ENCODE measurements around the gene LIN28B.
"Not testable (repeated sequence)": the region's sequence is repeated elsewhere in the genome, so short reads cannot be mapped to it uniquely, and the experiment has no call there.

The LIN28B gene

DNA sequence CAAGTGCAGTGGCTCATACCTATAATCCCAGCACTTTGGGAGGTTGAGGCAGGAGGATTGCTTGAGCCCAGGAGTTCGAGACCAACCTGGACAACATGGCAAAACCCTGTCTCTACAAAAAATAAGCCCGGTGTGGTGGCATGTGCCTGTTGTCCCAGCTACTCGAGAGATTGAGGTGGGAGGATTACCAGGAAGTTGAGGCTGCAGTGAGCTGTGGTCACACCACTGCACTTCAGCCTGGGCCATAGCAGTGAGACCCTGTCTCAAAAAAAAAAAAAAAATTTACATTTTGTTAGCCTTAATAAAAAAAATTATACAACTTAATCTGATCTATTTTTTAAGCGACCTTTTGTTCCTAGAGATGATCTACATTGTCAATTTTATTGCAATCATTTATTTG is 56.6 kb downstream of the LIN28B start:
- not testable (repeated sequence) for DNase-seq (ENCODE audit: low read depth)

DNA sequence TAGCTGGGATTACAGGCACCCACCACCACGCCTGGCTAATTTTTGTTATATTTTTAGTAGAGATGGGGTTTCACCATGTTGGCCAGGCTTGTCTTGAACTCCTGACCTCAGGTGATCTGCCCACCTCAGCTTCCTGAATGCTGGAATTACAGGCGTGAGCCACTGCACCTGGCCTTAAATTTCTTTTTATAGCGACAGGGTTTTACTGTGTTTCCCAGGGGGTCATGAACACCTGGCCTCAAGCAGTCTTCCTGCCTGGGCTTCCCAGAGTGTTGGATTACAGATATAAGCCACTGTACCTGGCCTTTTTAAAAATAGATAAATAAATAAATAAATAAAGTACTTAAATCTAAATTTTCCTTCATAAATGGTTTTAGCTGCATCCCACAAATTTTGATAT is 57.5 kb downstream of the LIN28B start:
- DNase-seq (ENCODE audit: low read depth): no peak

DNA sequence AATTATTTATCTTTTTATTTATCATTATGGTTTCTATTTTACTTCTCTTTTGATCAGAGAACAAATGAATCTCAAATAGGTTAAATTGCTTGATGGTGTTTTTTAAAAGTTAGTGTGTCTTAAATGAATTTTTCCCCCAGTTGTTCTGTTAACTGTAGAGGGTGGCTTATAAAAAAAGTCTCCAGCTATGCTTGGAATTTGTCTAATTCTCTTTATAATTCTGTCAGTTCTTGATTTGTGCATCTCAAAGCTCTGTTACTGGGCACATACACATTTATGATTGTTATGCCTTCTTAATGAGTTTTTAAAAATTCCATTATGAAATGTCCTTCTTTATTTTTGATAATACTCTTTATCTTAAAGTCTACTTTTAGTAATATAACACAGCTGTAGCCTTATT is 58.0 kb downstream of the LIN28B start:
- no peak for DNase-seq (ENCODE audit: low read depth)

DNA sequence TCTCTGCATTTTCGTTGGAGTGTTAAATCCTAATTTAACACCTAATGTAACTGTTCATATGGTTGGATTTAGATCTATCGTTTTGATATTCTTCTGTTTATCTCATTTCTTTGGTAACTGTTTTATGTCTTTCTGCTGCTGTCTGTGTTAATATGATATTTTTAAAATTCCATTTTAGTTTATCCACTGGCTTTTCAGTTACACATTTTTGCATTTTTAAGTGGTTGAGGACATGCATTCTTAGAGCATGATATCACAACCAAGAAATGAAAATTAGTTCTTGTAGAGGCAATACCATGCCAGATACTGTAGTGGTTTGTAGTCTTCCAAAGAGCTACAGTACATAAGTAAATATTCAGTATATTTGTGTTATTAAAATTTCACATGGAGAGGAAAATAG is 58.6 kb downstream of the LIN28B start:
- DNase-seq (ENCODE audit: low read depth): peak; percentile 27

DNA sequence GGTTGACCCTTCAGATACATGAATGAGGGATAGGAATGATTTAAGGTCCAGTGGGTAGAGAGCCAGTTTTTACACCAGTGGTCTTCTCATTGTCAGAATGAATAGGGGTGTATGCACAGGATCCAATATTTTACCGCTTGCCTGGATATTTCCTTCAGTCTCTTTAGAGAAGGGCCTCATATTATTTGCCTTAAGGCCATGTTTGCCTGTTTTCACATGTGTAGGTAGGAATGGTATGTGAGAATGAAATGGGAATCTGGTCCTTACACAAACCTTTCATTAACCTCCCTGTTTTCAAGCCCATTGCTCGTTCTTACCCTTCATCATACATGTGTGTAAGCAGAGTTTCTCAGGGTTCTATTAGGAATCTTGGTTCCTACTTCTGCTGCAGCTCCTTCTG is 62.4 kb downstream of the LIN28B start:
- no peak for DNase-seq (ENCODE audit: low read depth)

DNA sequence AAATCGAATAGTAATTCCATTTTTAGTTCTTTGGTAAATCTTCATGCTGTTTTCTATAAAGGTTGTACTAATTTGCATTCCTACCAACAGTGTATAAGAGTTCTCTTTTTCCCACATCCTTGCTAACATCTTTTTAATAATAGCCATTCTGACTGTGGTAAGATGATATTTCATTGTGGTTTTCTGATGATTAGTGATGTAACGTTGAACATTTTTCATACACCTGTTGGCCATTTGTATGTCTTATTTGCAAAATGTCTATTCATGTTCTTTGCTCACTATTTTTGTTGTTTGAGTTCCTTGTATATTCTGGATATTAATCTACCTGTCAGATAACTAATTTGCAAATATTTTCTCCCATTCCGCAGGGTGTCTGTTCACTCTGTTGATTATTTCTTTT is 64.5 kb downstream of the LIN28B start:
- DNase-seq (ENCODE audit: low read depth): no peak

DNA sequence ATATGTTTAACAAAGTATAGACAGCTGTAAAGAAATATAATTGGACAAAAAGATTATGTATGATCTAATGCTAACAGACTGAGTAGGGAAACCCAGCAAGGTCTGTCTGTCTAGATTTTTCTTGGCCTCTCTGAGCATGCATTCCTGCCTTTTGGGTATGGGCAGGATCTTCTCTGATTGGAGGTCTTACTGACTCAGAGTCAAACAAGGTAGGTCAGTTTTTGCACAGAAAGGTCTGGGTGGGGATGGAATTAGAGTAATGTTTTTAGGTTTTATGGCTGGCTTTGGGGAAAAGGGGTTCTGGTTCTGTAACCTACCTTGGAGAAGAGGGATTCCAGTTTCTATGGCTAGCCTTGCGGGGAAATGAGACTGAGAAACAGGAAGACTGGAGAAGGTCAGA is 65.5 kb downstream of the LIN28B start:
- no peak for DNase-seq (ENCODE audit: low read depth)

DNA sequence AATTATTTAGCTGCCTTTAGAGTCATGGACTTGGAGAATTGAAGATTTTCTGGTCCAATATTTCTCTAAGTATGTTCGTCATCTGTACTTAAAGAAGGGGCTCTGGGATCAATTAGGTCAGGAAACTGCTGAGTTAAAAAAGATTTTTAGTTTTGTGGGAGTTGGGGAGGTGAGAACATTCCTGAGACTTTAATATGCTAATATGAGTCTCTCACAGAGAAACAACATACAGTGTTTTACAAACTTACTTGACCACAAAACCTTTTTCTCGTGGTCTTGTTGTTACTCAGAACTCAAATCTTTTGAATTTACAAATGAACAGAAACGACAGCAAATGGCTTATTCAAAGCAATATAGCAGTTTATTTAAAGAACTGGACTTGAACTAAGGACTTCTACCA is 67.9 kb downstream of the LIN28B start:
- no peak for DNase-seq (ENCODE audit: low read depth)

DNA sequence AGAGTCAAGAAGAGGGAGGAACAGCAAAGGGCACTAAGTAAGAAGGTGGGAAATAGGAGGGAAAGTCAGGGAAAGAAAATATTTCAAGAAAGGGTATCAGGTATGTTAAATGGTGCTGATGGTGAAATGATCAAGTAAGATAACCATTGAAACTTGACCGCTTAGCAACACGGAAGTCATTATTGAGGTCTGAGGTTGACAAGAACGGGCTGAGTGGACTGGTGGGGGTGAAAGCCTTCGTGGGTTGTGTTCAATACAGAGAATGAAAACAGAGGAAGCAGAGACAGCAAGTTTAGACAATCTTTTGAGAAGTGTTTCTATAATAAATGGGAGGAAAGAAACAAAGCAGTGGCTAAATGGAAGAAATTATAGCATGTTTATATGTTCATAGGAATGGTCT is 72.0 kb downstream of the LIN28B start:
- no peak for DNase-seq (ENCODE audit: low read depth)

DNA sequence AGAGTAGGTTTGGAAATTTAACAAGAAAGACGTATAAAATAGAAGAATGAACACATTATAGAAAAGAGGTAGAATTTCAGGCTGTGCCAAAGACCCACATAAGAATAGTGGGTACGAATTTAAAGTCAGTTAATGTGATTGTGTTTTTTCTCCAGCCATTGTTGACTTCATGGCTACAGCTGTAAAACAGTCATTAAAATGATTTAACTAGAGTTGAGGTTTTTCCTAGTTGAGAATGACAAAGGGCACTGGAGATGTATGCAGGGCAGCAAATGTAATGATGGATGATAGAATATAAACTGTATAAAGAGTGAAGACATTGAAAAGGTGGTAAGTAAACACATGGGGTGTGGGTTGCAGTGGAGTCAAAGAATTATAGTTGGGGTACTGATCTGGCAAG is 72.7 kb downstream of the LIN28B start:
- DNase-seq (ENCODE audit: low read depth): no peak

DNA sequence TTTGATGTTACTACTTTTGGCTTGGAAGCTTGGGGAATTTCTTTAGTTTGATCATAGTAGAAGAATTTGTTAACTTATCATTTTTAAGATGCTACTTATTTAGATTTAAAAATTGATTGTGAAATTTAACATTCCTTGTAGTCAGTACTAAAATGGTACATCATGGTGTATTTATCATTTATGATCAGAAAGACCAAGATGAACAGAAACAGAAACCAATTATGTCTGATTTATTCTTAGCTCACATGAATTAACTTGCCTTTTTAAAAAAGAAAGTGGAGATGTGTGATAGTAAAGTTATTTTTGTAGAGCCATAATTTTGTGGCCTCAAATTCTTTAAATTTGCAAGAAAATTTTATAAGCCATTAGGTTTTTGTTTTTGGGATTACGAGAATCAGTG is 77.6 kb downstream of the LIN28B start:
- DNase-seq (ENCODE audit: low read depth): no peak

DNA sequence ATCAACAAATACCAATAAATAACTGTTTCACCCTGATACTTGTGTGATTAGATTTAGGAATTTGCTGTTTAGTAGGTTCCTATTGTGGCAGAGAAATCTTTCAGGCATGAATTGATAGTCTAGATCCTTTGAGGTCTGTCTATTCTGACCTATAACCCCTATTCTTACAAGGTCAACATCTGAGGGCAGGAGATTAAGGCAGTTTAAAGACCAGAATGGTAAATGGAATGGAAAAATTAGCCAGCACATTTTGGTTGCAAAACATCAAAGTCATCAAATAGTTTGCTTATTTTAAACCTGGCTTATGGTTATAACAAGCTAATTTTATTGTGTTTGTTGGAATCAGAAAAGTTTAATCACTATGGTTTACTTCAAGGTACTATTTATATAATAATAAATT is 78.4 kb downstream of the LIN28B start:
- DNase-seq (ENCODE audit: low read depth): no peak

DNA sequence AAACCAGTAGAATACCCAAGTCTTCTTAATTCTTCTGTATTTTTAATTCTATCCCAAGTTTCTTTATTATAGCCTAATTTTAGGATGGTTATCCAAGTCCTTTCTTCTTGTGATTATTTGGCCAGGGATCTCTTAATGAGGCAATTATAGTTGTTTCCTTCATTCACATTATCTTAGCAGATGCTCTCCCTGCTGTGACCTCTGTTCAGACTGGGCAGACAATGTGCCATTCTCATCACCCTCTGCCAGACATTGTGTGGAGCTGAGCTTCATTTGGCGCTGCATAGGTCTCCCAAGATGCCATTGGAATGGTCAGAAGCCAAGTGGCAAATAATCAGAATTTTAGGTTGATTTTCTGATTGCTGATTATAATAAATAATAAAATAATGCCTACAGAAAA is 79.4 kb downstream of the LIN28B start:
- DNase-seq (ENCODE audit: low read depth): no peak

DNA sequence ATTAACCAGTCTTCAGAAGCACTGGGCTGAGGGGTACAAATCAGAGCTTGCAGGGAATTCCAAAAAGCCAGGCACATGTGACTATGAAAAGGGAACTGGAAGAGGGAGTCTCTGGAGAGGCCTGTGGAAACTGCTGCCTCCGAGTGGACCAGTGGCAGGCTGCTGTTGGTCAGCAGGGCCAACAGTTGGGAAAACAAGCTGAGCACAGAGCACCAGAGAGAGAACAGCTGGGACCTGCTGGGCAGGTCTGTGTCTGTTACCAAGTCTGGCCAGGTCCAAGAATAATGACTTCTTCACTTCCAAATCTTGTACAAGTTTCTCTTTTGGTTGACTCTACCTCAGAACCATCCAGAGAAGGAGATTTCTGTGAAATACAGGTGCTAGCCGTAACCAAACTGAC is 81.4 kb downstream of the LIN28B start:
- no peak for DNase-seq (ENCODE audit: low read depth)

DNA sequence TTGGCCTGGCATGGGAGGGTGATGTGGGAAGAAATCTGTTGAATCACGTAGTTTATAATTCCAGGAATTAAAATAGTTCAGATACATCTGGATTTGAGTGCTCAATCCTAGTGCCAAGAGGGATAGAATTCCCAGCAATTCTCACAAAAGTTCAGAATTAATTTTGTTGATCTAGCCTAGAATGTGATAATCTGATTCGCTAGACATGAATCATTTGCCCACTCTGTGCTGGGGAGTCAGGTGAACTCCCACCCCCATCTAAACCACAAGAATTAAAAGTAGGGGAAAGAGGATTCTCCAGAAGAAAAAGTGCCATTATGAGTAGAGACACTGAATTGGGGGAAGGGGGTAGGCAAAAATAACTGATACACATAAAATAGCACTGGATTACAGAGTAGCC is 85.0 kb downstream of the LIN28B start:
- no peak for DNase-seq (ENCODE audit: low read depth)

DNA sequence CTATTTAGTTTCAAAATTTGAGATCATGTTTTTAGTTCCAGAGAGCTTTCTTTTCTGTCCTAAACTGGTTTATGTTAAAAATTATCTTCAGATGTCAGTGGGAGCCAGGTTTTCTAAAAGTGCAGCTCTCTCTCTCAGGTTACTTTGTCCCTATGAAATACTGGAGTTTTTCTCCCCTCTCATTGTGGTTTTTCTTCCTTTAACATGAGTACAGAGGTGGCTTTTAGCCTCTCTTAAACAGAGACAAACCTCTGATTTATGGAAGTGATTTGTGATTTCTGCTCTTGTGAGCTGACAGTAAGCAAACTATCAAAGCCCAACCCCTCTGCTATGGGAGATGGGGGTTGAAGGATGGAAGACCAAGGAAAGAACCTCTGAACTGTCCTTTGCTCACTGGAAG is 85.7 kb downstream of the LIN28B start:
- no peak for DNase-seq (ENCODE audit: low read depth)

DNA sequence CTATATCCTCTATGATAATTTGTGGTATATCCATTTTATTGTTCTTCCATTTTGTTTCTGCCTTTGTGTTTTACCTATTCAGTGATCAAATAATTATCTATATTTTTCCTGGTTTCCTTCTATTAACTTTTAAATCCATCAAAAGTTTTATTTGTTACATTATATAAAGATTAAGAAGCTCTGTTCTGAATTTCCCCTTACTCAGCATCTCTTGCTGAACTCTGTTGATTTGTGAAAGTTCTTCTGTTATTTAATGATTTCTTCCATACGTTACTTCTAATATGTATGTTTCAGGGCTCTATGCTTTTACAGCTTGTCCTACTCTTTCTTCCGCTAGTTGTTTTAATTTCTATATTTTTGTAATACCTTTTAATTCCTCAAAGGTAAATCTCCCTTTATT is 87.1 kb downstream of the LIN28B start:
- no peak for DNase-seq (ENCODE audit: low read depth)

DNA sequence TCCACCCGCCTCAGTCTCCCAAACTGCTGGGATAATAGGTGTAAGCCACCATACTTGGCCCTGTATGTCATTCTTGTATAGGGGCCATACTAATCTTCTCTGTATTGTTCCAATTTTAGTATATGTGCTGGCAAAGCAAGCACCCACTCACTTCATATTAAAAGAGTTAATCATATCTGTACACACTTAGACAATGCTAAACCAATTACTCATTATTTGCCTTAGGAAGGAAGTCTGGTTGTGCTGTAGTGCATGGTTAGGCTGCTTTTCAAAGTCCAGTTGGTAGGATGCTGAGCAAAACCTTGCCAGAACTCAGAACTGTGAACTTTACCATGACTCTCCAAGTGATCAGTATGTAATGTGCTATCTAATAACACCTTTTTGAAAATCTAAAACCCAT is 88.6 kb downstream of the LIN28B start:
- DNase-seq (ENCODE audit: low read depth): no peak

DNA sequence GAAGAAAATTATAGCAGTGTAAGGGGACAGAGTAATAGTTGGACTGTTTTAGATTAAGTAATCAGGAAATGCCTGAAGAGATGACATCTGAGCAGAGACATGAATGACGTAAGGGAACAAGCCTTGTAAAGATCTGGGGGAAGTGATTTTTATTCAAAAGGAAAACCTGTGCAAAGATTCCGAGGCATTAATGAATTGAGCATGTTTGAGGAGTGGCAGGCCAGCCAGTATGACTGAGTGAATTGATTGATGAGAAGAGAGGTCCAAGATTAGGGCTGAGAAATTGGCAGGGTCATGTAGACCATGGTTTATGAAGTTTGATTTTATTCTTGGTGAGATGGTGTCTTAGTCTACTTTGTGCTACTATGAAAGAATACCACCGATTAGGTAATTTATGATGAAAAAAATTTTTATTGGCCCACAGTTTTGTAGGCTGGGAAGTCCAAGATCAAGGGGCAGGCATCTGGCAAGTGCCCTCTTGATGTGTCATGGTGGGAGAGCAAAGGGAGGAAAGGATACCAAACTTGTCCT is 95.1 kb downstream of the LIN28B start:
- DNase-seq (ENCODE audit: low read depth): peak; percentile 2

DNA sequence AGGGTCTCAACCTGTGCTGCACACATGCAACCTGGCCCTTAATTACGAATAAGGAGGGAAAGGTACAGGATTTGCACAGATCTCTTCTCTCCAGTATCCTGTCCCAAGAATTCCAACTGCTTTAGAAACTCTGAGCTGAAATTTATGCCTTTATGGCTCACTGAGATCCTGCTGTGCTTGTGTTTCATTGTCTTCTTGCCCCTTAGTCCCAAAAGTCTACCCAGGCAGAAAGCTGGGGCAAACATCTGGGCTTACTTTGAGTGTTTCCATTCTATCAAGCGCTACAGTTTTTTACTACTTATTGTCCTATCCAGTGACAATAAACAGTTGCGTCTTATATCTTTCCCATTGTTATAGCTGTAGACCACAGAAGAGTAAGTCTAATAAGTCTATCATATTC is 99.7 kb downstream of the LIN28B start:
- DNase-seq (ENCODE audit: low read depth): no peak

DNA sequence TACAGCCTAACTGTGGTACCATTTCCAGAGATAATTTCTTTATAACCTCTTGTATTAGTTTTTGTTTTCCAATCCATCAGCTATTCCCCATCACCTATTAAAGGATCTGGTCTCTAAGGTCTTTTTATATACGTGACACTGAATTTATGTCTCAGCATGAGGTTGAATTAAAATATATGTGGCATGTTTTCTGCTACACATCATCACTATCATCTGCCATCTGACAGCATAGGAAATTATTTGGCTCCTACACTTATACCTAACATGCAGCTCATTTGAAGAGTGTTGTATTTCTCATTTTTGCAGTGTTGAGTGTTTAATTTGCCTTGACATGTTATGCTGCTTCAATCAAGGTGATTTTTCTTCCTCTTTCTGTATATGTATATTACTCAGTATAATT is 100.3 kb downstream of the LIN28B start:
- DNase-seq (ENCODE audit: low read depth): no peak

DNA sequence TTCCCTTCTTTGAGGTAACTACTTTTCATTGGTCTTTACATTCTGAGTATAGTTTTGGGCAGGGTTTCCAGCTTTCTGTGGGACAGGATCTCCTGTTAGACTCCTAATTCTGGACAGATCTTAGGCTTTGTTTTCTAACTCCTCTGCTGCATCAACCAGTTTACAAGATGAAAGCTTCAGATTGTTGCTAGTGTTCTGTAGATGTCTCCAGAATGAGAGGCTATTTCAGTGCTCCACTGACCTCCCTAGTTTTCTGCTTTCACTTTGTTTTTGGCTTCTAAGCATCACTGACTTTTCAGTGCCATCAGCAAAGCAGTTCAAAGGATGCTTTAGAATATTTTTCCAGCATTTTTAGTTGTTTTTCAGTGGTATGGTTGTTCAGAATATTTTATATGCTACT is 101.4 kb downstream of the LIN28B start:
- no peak for DNase-seq (ENCODE audit: low read depth)

DNA sequence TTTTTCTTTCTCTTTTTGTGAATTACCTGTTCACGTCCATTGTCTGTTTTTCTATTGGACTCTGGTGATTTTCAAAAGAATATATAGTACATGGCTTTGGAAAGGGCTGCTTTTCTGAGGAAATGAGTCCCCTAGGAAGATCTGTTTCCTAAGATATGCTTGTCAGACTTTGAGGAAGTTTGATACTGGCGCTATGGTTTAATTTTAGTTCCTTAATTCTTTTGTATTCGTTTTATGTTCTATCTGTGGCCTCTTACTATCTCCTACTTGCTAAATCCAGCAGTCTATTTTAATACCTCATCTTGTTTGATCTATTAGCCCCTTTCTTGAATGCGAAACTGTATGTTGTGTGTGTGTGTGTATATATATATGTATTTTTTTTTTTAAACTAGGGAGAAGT is 101.9 kb downstream of the LIN28B start:
- DNase-seq (ENCODE audit: low read depth): no peak

DNA sequence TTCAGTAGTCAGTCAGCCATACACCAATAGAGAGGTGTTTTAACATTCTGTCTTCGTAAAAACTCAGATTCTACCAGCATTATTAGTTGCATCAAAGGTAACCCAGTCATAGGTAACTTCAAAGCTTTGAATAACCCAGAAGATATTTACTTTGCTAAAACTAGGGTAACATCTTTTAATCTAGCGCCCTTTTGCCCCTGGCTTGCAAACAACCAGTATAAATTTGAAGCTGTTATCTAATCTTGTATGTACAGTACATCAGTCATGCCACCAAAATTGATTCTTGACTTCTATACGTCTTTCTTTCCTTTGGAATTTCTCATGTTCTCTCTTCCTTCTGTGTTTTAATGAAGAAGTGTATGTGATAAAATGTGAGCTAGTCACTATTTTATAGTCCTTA is 109.3 kb downstream of the LIN28B start:
- DNase-seq (ENCODE audit: low read depth): no peak

DNA sequence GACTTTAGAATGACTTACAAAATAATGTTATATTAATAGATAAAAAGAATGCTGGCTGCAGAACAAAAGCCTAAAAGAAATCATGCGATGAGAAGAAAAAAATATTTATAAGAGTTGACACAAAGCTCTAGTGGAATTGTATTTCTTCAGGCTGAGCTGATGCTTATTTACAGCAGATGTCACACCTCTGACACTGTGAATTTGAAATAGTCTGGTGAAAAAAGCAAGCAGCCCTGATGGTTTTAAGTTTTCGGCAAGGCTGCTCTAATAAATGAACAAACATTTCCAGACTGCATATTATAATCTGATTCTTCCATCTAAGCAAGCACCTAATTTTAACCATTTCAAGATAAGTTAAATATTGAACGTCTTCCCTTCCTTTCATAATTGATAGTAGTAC is 109.9 kb downstream of the LIN28B start:
- DNase-seq (ENCODE audit: low read depth): no peak

Data from fibroblast of gingiva (primary cell).